CD14-positive monocyte (primary cell): ENCODE data around the gene ENTPD5. TPM values are rescaled to one million over a fixed set of nuclear protein-coding genes. Genes with fewer than 3 reads are reported as not detected.

Experiments used
- DNase-seq, 3 donors: peaks; one replicate each; pipeline ENCODE4 v3.0.0-alpha.2; 2011 to 2022
- H2AFZ ChIP-seq: 2 replicates; pipeline ENCODE4 v1.6.0; 2012; ENCODE audit warnings: mild to moderate bottlenecking, low read depth, low read length, inconsistent platforms; ENCODE audit not compliant: insufficient read depth, poor library complexity, severe bottlenecking
- H3K27ac ChIP-seq, 2 donors: 1 replicate in 1 of 2; 2 replicates in 1 of 2; pipeline ENCODE4 v1.5.1; 2012 to 2013; ENCODE audit warnings: low read length in 2 of 2, control low read depth in 1 of 2, inconsistent platforms in 1 of 2, low read depth in 1 of 2, mild to moderate bottlenecking in 1 of 2
- H3K27me3 ChIP-seq, 2 donors: one replicate each; pipeline versions ENCODE4 v1.6.0 to v1.6.1; 2011 to 2013; ENCODE audit warnings: low read length in 2 of 2; ENCODE audit not compliant: control insufficient read depth in 2 of 2, insufficient read depth in 2 of 2
- H3K36me3 ChIP-seq, 2 donors: replicated peaks in 1 of 2; 1 replicate in 1 of 2; 2 replicates in 1 of 2; pipeline versions ENCODE4 v1.5.1 to v1.6.1; 2012 to 2013; ENCODE audit warnings: low read length in 2 of 2, control low read depth in 1 of 2, inconsistent platforms in 1 of 2, mild to moderate bottlenecking in 1 of 2; ENCODE audit not compliant: insufficient read depth in 2 of 2, control insufficient read depth in 1 of 2
- H3K4me1 ChIP-seq, 2 donors: 1 replicate in 1 of 2; 2 replicates in 1 of 2; pipeline versions ENCODE4 v1.5.1 to v1.6.1; 2012 to 2013; ENCODE audit warnings: low read length in 2 of 2, control low read depth in 1 of 2, inconsistent platforms in 1 of 2, mild to moderate bottlenecking in 1 of 2, moderate library complexity in 1 of 2; ENCODE audit not compliant: insufficient read depth in 2 of 2, control insufficient read depth in 1 of 2
- H3K4me2 ChIP-seq: replicated peaks from 2 replicates; pipeline ENCODE3; 2012; ENCODE audit warnings: low read length, moderate library complexity, mild to moderate bottlenecking; ENCODE audit not compliant: poor library complexity, severe bottlenecking; ENCODE audit errors: extremely low read depth
- H3K4me3 ChIP-seq, 3 experiments: fragments of 200-600 bp in 1 of 3; sonication (generic) in 1 of 3; replicated peaks in 1 of 3; 1 replicate in 2 of 3; 2 replicates in 1 of 3; pipeline ENCODE4 v1.5.1; 2011 to 2013; ENCODE audit warnings: low read length in 3 of 3, mild to moderate bottlenecking in 3 of 3, control low read depth in 2 of 3, low read depth in 2 of 3, inconsistent platforms in 1 of 3, moderate library complexity in 1 of 3
- H3K79me2 ChIP-seq: 2 replicates; pipeline ENCODE4 v1.6.0; 2012; ENCODE audit warnings: mild to moderate bottlenecking, control low read depth, inconsistent platforms, low read length, moderate library complexity; ENCODE audit not compliant: insufficient read depth
- H3K9ac ChIP-seq: 2 replicates; pipeline ENCODE4 v1.6.0; 2017; ENCODE audit warnings: low read length, mild to moderate bottlenecking; ENCODE audit not compliant: insufficient read depth, poor library complexity, severe bottlenecking
- H3K9me3 ChIP-seq, 2 donors: replicated peaks in 1 of 2; 1 replicate in 1 of 2; 2 replicates in 1 of 2; pipeline versions ENCODE4 v1.5.1 to v1.6.1; 2012 to 2013; ENCODE audit warnings: low read length in 2 of 2, control low read depth in 1 of 2; ENCODE audit not compliant: control insufficient read depth in 1 of 2, insufficient read depth in 1 of 2
- H4K20me1 ChIP-seq: 2 replicates; pipeline ENCODE4 v1.6.0; 2012; ENCODE audit warnings: mild to moderate bottlenecking, low read length, control low read depth, moderate library complexity; ENCODE audit not compliant: insufficient read depth
- H3K27ac Mint-ChIP-seq, 7 donors: one replicate each; pipeline ENCODE4 v1.8.0; 2020; ENCODE audit warnings: mild to moderate bottlenecking in 7 of 7, mixed read lengths in 7 of 7, moderate library complexity in 6 of 7, inconsistent platforms in 2 of 7
- H3K27me3 Mint-ChIP-seq, 3 donors: one replicate each; pipeline ENCODE4 v1.8.0; 2021 to 2022; ENCODE audit warnings: low read depth in 3 of 3, mild to moderate bottlenecking in 3 of 3, mixed read lengths in 3 of 3, moderate library complexity in 3 of 3, inconsistent platforms in 1 of 3
- H3K36me3 Mint-ChIP-seq, 2 donors: one replicate each; pipeline ENCODE4 v1.8.0; 2020; ENCODE audit warnings: mixed read lengths in 2 of 2, inconsistent platforms in 1 of 2, mild to moderate bottlenecking in 1 of 2
- H3K4me1 Mint-ChIP-seq: one replicate; pipeline ENCODE4 v1.8.0; 2020; ENCODE audit warnings: mild to moderate bottlenecking, mixed read lengths
- H3K4me3 Mint-ChIP-seq, 2 donors: one replicate each; pipeline ENCODE4 v1.8.0; 2020; ENCODE audit warnings: mild to moderate bottlenecking in 2 of 2, mixed read lengths in 2 of 2, moderate library complexity in 1 of 2
- H3K9me3 Mint-ChIP-seq, 7 donors: one replicate each; pipeline ENCODE4 v1.8.0; 2020 to 2022; ENCODE audit warnings: mixed read lengths in 7 of 7, mild to moderate bottlenecking in 6 of 7, moderate library complexity in 6 of 7, inconsistent platforms in 2 of 7
- CTCF ChIP-seq: fragments of 200-600 bp; IDR thresholded peaks from one replicate; pipeline ENCODE4 v1.8.0; 2022; ENCODE audit warnings: antibody characterized with exemption, mild to moderate bottlenecking
- WGBS: methylation state at CpG from one replicate; pipeline ENCODE4 v1.1.5; 2013; ENCODE audit warnings: missing lambda C conversion rate; ENCODE audit not compliant: insufficient coverage; 5-methylcytosine and 5-hydroxymethylcytosine counted together
- intact Hi-C, 2 donors: fragments of 100-400 bp; cut with micrococcal nuclease; formaldehyde crosslinking; loops; one replicate each; pipeline versions ENCODE4 v1.15.0 to v1.15.1; 2023
- polyA plus RNA-seq, 3 donors: library from polyadenylated mRNA; depleted of rRNA in 1 of 3; unstranded in 2 of 3; stranded (reverse) in 1 of 3; fragments of 300-500 nt in 2 of 3; fragments of >200 nt in 1 of 3; fragmentation: Illumina TruSeq in 2 of 3; gene quantifications; 1 replicate in 2 of 3; 2 replicates in 1 of 3; pipeline ENCODE4 v1.2.3, GENCODE V29; 2012 to 2021

ENTPD5 gene
- polyA plus RNA-seq, 3 donors, result 2.3 to 4.3 (median 2.7) TPM

- Histone ChIP-seq H2AFZ (no peak overlapping the region), H3K4me3 (no peak overlapping the region), H3K36me3 (peaks cover 24 to 63% of the 10 kb centered on the region in 2 donors), H3K79me2 (no peaks in the 10 kb centered on the region), H3K4me2 (no peak overlapping the region), H3K4me1 (no peaks in the 10 kb centered on the region), H4K20me1 (no peaks in the 10 kb centered on the region), H3K9me3 (no peaks in the 10 kb centered on the region), H3K27ac (no peak overlapping the region), H3K9ac (no peak overlapping the region), H3K27me3 (no peaks in the 10 kb centered on the region)
- peaks cover 7% of the 10 kb centered on the region for H3K4me1 Mint-ChIP-seq
- no CpG with 5 or more reads among the region's 3 CpGs for WGBS
- TF ChIP-seq CTCF, result no peak
- no peak overlapping the region for H3K4me3 Mint-ChIP-seq
- peaks cover 41 to 80% of the 10 kb centered on the region in 2 donors for H3K36me3 Mint-ChIP-seq
- peaks cover 0 to 2% (median 0%) of the 10 kb centered on the region in 3 donors for H3K27me3 Mint-ChIP-seq
- intact Hi-C loops, result no loop called here
- no peak overlapping the region for H3K27ac Mint-ChIP-seq
- no peaks in the 10 kb centered on the region for H3K9me3 Mint-ChIP-seq
- no peak for DNase-seq
These were observed 46.9 kb upstream of the ENTPD5 start for GRCh38 chr14:74065746-74066575.

GRCh38 chr14:74064883-74065282 is 45.8 kb upstream of the ENTPD5 start:
- Histone ChIP-seq H4K20me1 (no peaks in the 10 kb centered on the region), H3K4me2 (no peak overlapping the region), H3K4me1 (no peaks in the 10 kb centered on the region), H3K4me3 (no peak overlapping the region), H3K79me2 (no peaks in the 10 kb centered on the region), H3K27me3 (no peaks in the 10 kb centered on the region), H3K9ac (no peak overlapping the region), H2AFZ (no peak overlapping the region), H3K9me3 (no peaks in the 10 kb centered on the region), H3K36me3 (peaks cover 22 to 61% of the 10 kb centered on the region in 2 donors), H3K27ac (no peak overlapping the region)
- no peak for TF ChIP-seq CTCF
- H3K4me3 Mint-ChIP-seq, result no peak overlapping the region
- WGBS, result no CpG with 5 or more reads among the region's 3 CpGs
- intact Hi-C loops, result no loop called here
- no peak overlapping the region for H3K27ac Mint-ChIP-seq
- H3K27me3 Mint-ChIP-seq, result peaks cover 0 to 2% (median 0%) of the 10 kb centered on the region in 3 donors
- peaks cover 7% of the 10 kb centered on the region for H3K4me1 Mint-ChIP-seq
- H3K9me3 Mint-ChIP-seq, result no peaks in the 10 kb centered on the region
- H3K36me3 Mint-ChIP-seq, result peaks cover 43 to 78% of the 10 kb centered on the region in 2 donors
- DNase-seq, result no peak
